GM21619 (cell line): ENCODE results near the gene AQP9.

Source experiments
- ATAC-seq: cut with Tn5 transposase; IDR thresholded peaks from one replicate; pipeline ENCODE4 v1.9.1; 2021; ENCODE audit not compliant: unreplicated experiment

The AQP9 gene

DNA sequence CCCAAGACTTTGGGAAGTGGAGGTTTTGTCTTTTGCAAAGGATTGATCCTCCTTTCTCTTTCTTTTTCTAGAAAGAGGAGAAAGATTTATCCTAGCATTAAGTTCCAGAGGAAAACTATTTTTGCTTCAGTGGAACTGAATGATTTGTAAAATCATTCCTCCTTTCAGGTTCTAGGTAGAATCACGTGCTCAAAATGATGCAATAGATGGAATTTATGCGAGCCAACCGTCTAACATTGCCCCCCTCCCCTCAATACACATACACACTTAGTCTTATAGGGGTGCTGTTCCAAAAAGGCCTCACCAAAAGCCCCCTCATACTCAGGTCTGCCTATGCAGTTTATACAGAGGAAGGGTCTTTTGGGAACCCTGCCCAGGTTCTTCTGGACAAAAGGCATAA, 85.3 kb downstream of the AQP9 start:
- no peak for ATAC-seq

DNA sequence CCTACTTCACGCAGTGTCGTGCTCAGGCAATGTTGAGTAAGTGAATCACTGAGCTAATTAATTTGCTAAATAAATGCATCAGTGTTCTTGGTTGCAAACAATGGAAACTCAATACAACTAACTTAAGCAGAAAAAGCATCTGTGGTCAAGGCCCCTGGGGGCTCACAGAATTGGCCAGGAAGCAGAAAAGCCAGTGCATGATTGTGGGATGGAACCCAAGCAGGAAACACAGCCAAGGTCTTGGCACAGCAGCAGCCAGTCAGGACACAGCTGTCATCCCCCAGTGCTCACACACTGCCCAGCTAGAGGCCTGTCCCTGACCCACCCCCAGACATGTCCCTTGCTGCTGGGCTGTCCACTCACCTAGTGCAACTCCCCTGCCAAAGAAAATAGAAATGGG, 85.9 kb downstream of the AQP9 start:
- no peak for ATAC-seq

DNA sequence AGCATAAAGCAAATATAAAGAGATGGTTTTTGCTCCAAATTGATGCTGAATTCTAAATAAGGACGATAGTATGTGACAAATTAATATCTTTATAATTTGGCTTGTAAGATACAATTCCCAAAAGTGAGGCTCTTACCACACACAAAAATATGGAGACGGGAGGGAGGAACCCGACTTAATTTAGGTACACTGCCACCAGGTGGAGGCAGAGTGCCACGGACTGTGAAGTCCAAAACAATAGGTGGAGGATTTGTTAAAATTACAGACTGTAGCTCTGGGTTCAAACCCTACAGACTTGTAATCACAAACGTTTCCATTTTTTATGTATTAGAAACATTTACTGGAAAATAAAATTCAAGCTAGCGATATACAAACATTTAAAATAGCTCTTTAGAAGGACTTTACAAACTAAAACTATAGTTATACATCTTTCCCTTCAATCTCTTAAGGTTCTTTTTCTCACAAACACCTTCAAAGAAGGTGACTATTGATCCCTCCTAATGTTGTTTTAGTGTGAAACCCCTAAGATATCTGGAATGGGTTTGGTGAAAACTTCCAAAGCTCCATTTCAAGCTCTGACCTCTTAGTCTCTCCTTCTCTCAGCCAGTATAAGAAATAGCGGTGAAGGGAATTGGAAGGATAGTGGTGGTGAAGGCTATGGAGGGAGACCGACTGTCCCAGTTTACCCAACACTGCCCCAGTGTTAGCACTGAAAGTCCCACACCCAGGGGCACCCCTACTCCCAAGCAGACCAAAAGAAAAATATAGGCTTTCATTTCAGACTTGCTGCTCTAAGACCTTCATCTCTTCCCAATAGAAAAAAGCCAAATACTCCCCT, 89.7 kb downstream of the AQP9 start:
- ATAC-seq = no peak

DNA sequence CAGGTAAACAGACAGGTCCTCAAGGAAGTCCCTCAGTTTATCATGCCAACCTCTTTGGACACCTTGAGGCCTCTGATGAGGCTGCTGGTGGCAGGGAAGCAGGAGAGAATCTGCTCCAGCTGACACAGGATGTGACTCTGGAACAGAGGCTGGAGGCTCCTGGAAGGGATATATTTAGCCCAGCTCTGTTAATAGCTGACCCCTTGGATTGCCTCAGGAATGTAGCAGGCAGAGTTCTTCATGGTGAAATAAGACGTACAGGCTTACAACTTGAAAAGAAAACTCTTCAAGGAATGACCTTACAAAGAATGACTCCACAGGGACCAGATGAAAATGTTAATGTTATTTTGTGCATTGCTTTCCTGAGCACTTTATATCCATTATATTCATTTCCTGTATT, 90.5 kb downstream of the AQP9 start:
- no peak for ATAC-seq

DNA sequence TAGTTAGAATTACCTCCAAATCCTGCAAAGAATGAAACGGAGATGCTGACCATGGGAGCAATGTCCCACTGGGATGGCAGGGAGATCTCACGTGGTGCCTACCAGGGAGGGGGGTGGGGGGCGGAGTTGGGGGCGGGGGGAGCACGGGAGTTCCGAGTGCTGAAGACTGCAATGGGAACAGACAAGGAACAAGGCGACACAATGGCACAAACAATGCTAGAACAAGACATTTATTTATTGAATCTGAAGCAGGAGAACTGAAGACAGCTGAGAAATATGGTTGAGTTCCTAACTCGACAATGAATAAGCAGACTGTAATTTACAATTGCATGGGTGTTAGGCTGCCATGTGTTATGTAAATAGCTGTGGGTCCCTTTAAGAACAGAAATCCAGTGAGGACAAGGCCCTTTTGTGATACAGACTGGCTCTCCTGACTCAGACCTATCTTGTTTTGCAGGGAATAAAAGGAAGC, 91.2 kb downstream of the AQP9 start:
- ATAC-seq = no peak

DNA sequence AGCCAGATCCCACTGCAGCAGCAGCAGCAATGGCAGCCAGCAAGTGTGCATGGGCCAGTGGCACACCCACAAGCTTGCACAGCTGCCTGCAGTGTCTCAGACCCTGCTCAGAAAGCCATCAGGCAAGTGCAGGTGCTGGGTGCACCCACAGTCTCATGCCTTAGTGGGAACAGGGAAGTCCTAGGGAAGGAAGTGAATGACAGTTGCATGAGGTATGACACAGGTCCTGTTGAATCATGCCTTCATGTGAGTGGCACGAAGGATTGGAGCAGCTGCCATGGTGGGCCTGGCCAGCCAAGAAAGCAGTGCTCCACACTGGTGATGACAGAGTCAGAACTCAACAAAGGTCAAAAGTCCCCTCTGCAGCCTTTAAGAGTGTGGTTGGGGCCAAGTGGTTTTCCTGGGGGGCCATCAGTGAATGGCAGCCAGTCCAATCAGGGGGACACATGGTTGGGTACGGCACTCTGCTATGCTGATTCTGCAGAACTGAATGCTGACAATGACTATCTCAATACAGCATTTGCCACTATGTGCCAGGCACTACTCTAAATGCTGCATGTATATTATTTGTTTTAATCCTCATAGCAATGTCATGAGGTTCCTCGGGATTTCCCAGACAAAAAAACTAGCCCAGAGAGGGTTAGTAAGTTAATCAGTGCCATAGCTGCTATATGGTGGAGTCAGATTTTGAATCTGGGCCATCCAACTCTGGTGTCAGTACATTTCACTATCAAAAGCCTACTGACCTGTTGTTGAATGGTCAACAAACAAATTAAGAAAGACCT, 94.3 kb downstream of the AQP9 start:
- no peak for ATAC-seq

DNA sequence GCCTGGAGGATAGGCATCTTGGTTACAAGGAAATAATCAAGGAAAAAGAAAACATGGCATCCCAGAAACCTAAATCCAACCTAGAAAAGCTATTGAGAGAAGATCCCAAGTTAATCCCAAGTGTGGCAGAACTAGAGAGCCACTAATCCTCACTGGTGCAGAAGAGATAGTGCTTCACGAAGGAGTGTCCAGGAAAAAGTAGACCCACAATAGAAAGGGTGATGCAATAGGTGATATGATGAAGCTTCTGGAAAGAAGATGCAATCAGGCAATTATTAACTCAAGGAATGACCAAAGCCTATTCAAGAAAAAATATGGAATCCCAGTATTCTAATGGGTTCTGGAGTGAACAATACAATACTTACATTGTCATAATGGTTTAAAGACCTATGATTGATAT, 95.2 kb downstream of the AQP9 start:
- ATAC-seq = no peak
